HepG2 (cell line): ENCODE data around the gene NDUFS7. TPM values are rescaled to one million over a fixed set of nuclear protein-coding genes. Genes with fewer than 3 reads are reported as not detected.
A peak's percentile ranks its signal among the peaks of the same experiment; 100 is the strongest.

ENCODE experiments used
- AGO1 ChIP-seq: fragments of 200-400 bp; formaldehyde crosslinking; IDR thresholded peaks from 2 replicates; pipeline ENCODE4 v1.6.1; 2017; ENCODE audit warnings: mild to moderate bottlenecking, low read depth, low read length, moderate library complexity; ENCODE audit not compliant: poor library complexity, severe bottlenecking
- BRCA1 ChIP-seq: sonication (generic); formaldehyde crosslinking; IDR thresholded peaks from 2 replicates; pipeline ENCODE4 v1.4.0; 2020; ENCODE audit warnings: missing genetic modification reagents
- CBFB ChIP-seq: sonication (generic); formaldehyde crosslinking; IDR thresholded peaks from 2 replicates; pipeline ENCODE4 v1.4.0; 2020; ENCODE audit warnings: missing genetic modification reagents
- CBX1 ChIP-seq: IDR thresholded peaks from one replicate; pipeline ENCODE4 v1.6.1; 2016; ENCODE audit warnings: antibody characterized with exemption, low read depth
- DR1 ChIP-seq: sonication (generic); formaldehyde crosslinking; IDR thresholded peaks from 2 replicates; pipeline ENCODE4 v1.8.0; 2021; ENCODE audit warnings: mild to moderate bottlenecking, missing genetic modification reagents, inconsistent platforms
- DZIP1 ChIP-seq: sonication (generic); formaldehyde crosslinking; IDR thresholded peaks from 2 replicates; pipeline ENCODE4 v1.5.0; 2020; ENCODE audit warnings: mild to moderate bottlenecking, missing genetic modification reagents
- MAF1 ChIP-seq: sonication (generic); formaldehyde crosslinking; IDR thresholded peaks from 2 replicates; pipeline ENCODE4 v1.5.0; 2020; ENCODE audit warnings: missing genetic modification reagents, borderline replicate concordance
- MXD1 ChIP-seq: sonication (generic); formaldehyde crosslinking; IDR thresholded peaks from 2 replicates; pipeline ENCODE4 v1.4.0; 2020; ENCODE audit warnings: mild to moderate bottlenecking, missing genetic modification reagents
- MZF1 ChIP-seq: sonication (generic); formaldehyde crosslinking; IDR thresholded peaks from 2 replicates; pipeline ENCODE4 v1.8.1; 2023; ENCODE audit warnings: mild to moderate bottlenecking, missing genetic modification reagents, borderline replicate concordance
- PPARG ChIP-seq: conservative IDR thresholded peaks from 2 replicates; pipeline ENCODE4 v1.6.1; 2016; ENCODE audit warnings: missing biosample characterization, missing genetic modification reagents
- SP5 ChIP-seq: IDR thresholded peaks from 2 replicates; pipeline ENCODE4 v1.6.1; 2016; ENCODE audit warnings: low read depth, borderline replicate concordance
- SPEN ChIP-seq: sonication (generic); formaldehyde crosslinking; IDR thresholded peaks from 2 replicates; pipeline ENCODE4 v1.5.1; 2020; ENCODE audit warnings: low read depth, mild to moderate bottlenecking, missing genetic modification reagents
- TGIF2 ChIP-seq: IDR thresholded peaks from 2 replicates; pipeline ENCODE4 v1.6.1; 2016; ENCODE audit warnings: control low read depth, missing compliant biosample characterization
- XBP1 ChIP-seq: sonication (generic); formaldehyde crosslinking; IDR thresholded peaks from 2 replicates; pipeline ENCODE4 v1.5.0; 2020; ENCODE audit warnings: missing genetic modification reagents
- ZBTB7B ChIP-seq: sonication (generic); formaldehyde crosslinking; IDR thresholded peaks from 2 replicates; pipeline ENCODE4 v1.4.0; 2020; ENCODE audit warnings: missing genetic modification reagents
- ZHX1 ChIP-seq: sonication (generic); formaldehyde crosslinking; IDR thresholded peaks from 2 replicates; pipeline ENCODE4 v1.8.1; 2022; ENCODE audit warnings: low read depth, mild to moderate bottlenecking, missing genetic modification reagents
- ZNF513 ChIP-seq: sonication (generic); formaldehyde crosslinking; conservative IDR thresholded peaks from 2 replicates; pipeline ENCODE4 v1.5.0; 2020; ENCODE audit warnings: missing genetic modification reagents
- ZNF556 ChIP-seq: sonication (generic); formaldehyde crosslinking; IDR thresholded peaks from 2 replicates; pipeline ENCODE4 v1.4.0; 2020; ENCODE audit warnings: mild to moderate bottlenecking, missing genetic modification reagents, borderline replicate concordance
- ZNF589 ChIP-seq: sonication (generic); formaldehyde crosslinking; conservative IDR thresholded peaks from 2 replicates; pipeline ENCODE4 v1.8.0; 2022; ENCODE audit warnings: mild to moderate bottlenecking, moderate library complexity, missing genetic modification reagents
- ZNF713 ChIP-seq: sonication (generic); formaldehyde crosslinking; IDR thresholded peaks from 2 replicates; pipeline ENCODE4 v1.4.0; 2020; ENCODE audit warnings: mild to moderate bottlenecking, missing genetic modification reagents
- polyA plus RNA-seq, 8 experiments: library from polyadenylated mRNA; depleted of rRNA in 3 of 8; stranded (reverse) in 7 of 8; unstranded in 1 of 8; fragments of >200 nt; fragmentation: Illumina TruSeq in 4 of 8; extraction: Trizol in 4 of 8; gene quantifications; 2 replicates each; pipeline versions ENCODE4 v1.2.1 to v1.2.3, GENCODE V29; 2011 to 2016; ENCODE audit warnings: low read depth in 4 of 8, missing spikeins in 1 of 8, mixed read lengths in 1 of 8; ENCODE audit not compliant: insufficient read depth in 1 of 8
- total RNA-seq, 5 experiments: library from RNA; depleted of rRNA; stranded (reverse); fragments of >200 nt; fragmentation: Illumina TruSeq; extraction: Trizol; gene quantifications; 2 replicates each; pipeline ENCODE4 v1.2.3, GENCODE V29; 2016; ENCODE audit warnings: low read depth in 1 of 5

Gene NDUFS7
- total and polyA plus RNA-seq, 2 of the 13 experiments (the other 11 are each of a cell fraction or from before 2014, with no cell fraction given), result 34.3 to 66.9 TPM

- no peak for TF ChIP-seq DZIP1 (CRISPR knock-in tag)
- TF ChIP-seq DR1, result peak; percentile 63; the same call in 1 of the 2 replicates
- TF ChIP-seq ZHX1 (CRISPR knock-in tag), result peak; percentile 52; the same call in 1 of the 2 replicates
- no peak for TF ChIP-seq CBX1
- TF ChIP-seq SP5, result peak; percentile 70
- 0 out of 2 replicates have a peak, but pooled peaks have one; percentile 74 for TF ChIP-seq XBP1 (CRISPR knock-in tag)
- peak; percentile 25; the same call in 1 of the 2 replicates for TF ChIP-seq PPARG (CRISPR knock-in tag)
- TF ChIP-seq CBFB (CRISPR knock-in tag), result peak; percentile 37
- peak; percentile 93 for TF ChIP-seq ZBTB7B
- TF ChIP-seq MXD1 (CRISPR knock-in tag), result peak; percentile 73; the same call in 1 of the 2 replicates
- TF ChIP-seq ZNF513 (CRISPR knock-in tag), result no peak
- TF ChIP-seq MAF1, result peak; percentile 61; the same call in 1 of the 2 replicates
- no peak for TF ChIP-seq ZNF713
- TF ChIP-seq SPEN, result no peak; the same call in 1 of the 2 replicates
- no peak for TF ChIP-seq MZF1 (CRISPR knock-in tag)
- TF ChIP-seq BRCA1 (CRISPR knock-in tag), result peak; percentile 62; the same call in 1 of the 2 replicates
- peak; percentile 55; the same call in 1 of the 2 replicates for TF ChIP-seq ZNF556 (CRISPR knock-in tag)
- TF ChIP-seq ZNF589 (CRISPR knock-in tag), result no peak
- peak; percentile 89; the same call in 1 of the 2 replicates for TF ChIP-seq TGIF2 (CRISPR knock-in tag)
- TF ChIP-seq AGO1, result no peak
These were observed 10.0 kb upstream of the NDUFS7 start (continued) for GRCh38 chr19:1373534-1374249.
